C4-2B (cell line): ENCODE measurements around the gene MAVS.
"Not testable (repeated sequence)": the region's sequence is repeated elsewhere in the genome, so short reads cannot be mapped to it uniquely, and the experiment has no call there.

Experiments used
- H3K27ac ChIP-seq: fragments of 450-650 bp; 2 replicates; pipeline ENCODE4 v1.5.1; 2017
- ZFX ChIP-seq: fragments of 450-650 bp; IDR thresholded peaks from 2 replicates; pipeline ENCODE4 v1.6.1; 2017
- TF ChIP-seq, protein P1 (sequence below): fragments of 450-650 bp; conservative IDR thresholded peaks from 2 replicates; pipeline ENCODE4 v1.5.1; 2017; ENCODE audit warnings: mild to moderate bottlenecking

Gene MAVS

DNA sequence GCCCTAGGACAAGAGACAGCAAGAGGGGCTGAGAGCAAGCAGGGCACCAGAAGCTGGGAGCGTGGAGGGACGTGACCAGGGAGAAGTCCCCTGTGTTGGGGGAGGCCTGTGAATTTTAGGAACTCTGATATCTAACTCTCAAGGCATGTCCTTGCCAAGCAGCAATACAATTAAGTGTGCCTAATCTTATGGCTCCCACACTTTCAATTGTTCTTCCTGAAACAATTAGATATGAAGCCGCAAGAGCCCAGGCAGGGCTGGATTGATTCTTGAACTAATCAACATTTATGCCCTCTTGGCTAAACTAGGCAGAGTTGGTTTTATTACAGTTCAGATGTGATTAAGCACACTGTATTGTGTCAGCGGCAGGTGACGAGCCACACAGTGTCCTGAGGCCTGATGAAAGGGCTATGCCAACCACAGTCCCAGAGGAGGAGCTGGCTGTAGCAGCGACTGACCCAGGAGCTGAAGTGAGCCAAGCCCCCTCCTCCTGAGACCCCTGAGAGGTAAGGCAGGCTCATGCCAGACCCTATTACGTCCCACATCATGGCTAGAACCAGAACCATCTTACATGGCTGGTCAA lies 4.2 kb upstream of the MAVS start:
- TF ChIP-seq, protein P1, sequence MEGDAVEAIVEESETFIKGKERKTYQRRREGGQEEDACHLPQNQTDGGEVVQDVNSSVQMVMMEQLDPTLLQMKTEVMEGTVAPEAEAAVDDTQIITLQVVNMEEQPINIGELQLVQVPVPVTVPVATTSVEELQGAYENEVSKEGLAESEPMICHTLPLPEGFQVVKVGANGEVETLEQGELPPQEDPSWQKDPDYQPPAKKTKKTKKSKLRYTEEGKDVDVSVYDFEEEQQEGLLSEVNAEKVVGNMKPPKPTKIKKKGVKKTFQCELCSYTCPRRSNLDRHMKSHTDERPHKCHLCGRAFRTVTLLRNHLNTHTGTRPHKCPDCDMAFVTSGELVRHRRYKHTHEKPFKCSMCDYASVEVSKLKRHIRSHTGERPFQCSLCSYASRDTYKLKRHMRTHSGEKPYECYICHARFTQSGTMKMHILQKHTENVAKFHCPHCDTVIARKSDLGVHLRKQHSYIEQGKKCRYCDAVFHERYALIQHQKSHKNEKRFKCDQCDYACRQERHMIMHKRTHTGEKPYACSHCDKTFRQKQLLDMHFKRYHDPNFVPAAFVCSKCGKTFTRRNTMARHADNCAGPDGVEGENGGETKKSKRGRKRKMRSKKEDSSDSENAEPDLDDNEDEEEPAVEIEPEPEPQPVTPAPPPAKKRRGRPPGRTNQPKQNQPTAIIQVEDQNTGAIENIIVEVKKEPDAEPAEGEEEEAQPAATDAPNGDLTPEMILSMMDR, result no peak
- TF ChIP-seq ZFX, result no peak
- no peak overlapping the region for H3K27ac ChIP-seq

DNA sequence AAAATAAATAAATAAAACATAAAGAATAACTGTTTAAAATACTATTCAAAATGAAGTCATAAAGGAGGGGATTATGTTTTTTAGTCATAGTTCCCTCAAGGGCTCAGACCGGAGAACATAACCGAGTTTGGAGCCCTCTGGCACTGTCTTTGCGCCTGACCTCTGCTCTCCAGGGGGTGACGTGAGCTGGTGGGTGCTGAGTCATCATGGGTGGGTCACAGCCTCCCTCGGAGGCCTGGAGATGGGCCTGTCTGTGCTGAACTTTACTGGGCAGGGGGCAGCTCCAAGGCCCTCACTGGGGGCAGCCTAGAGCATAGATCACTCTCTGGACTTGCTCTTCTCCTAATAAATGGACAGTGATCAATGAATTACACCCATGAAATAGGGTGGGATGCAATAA lies 3.1 kb upstream of the MAVS start:
- TF ChIP-seq, protein P1, result no peak
- no peak for TF ChIP-seq ZFX
- H3K27ac ChIP-seq, result no peak overlapping the region

DNA sequence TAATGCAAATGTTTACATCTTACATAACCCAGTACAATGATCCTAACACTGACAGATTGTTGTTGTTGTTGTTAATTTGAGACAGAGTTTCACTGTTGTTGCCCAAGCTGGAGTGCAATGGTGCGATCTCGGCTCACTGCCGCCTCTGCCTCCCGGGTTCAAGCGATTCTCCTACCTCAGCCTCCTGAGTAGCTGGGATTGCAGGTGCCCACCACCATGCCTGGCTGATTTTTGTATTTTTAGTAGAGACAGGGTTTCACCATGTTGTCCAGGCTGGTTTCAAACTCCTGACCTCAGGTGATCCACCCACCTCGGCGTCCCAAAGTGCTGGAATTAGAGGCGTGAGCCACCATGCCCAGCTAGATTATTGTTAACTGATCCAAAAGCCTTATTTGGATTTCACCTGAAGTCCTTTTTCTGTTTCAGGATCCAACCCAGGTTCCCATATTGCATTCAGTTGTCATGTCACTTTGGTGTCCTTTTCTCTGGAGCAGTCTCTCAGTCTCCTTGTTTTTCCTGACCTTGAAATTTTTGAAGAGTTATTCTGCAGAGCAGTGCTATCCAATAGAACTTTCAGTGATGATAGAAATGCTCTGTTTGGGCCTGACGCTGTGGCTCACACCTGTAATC lies 2.5 kb upstream of the MAVS start:
- not testable (repeated sequence) for H3K27ac ChIP-seq

DNA sequence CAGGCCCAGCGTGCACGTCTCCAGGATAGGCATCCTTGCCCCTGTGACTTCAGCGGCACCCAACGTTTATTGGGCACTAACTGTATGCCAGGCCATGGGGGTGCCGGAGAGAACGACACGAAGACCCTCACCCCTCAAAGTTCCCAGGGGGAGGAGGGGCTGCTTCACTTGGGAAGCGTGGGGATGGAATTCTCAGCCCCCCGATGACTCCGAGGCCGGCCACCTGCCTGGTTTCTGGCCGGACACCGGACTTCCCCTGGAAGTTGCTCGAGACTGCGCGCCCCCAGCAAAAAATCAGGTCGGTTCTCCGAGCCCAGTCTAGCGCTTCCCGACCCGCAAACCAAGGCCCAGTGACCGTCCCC lies 275 bp upstream of the MAVS start:
- TF ChIP-seq ZFX, result no peak
- TF ChIP-seq, protein P1, result no peak
- peak overlapping the region; percentile 97 for H3K27ac ChIP-seq

DNA sequence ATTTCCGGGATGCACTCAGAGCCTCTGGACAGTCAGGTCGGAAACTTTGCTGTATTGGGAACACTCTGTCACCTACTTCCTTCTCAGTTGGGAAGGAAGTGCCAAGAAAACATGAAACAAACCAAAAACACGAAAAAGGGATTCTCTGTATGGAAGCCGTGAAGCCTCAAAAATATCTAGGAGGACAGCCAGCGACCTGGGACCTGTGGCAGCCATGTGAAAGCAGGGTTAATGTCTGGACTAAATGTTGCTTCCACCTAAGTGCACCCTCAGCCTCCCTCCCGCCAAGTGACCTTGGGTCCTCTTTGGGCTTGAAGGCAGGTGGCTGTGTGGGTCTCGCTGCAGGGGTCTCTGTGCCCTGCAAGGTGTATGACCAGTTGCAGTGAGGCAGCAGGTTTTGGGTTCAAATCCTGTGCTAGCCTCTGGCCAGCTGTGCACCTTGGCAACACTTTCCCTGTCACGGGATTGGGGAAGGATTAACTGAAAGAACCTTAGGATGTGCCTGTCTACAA lies 851 bp downstream of the MAVS start:
- TF ChIP-seq, protein P1, result no peak
- peak overlapping the region; percentile 97 for H3K27ac ChIP-seq

DNA sequence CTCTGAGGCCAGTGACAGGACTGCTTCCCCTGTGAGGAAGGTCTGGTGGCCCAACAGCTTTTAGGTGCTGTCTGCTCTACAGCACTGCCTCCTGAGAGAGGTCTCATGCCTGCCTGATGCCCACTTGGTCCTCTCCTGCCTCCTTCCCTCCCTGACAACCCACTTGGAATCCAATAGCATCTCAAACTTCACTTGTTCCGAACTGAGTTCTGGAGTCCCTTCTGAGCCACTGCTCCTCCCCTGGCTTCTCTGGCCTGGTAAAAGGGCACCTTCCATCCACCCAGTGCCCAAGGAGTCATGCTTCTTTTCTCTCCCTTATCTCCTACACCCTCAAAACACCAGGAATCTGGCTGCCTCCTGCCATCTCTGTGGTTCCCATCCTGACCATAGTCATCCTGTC lies 1.9 kb downstream of the MAVS start:
- no peak overlapping the region for H3K27ac ChIP-seq
- TF ChIP-seq, protein P1, result no peak
- TF ChIP-seq ZFX, result no peak

DNA sequence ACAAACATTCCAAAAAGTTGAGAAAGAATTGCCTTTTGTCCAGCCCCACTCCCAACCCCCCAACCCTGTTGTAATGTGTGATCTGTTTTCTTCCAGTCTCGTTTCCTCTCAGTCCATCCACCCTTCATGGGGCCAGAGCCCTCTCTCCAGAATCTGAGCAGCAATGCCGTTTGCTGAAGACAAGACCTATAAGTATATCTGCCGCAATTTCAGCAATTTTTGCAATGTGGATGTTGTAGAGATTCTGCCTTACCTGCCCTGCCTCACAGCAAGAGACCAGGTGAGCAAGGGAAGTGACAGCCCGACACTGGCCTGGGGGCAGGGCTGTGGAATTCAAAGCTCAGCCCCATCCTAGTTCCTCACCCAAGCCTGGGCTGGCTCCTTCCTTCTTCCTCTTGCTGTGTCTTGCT lies 7.8 kb downstream of the MAVS start:
- H3K27ac ChIP-seq, result no peak overlapping the region
- TF ChIP-seq, protein P1, result no peak
- TF ChIP-seq ZFX, result no peak

DNA sequence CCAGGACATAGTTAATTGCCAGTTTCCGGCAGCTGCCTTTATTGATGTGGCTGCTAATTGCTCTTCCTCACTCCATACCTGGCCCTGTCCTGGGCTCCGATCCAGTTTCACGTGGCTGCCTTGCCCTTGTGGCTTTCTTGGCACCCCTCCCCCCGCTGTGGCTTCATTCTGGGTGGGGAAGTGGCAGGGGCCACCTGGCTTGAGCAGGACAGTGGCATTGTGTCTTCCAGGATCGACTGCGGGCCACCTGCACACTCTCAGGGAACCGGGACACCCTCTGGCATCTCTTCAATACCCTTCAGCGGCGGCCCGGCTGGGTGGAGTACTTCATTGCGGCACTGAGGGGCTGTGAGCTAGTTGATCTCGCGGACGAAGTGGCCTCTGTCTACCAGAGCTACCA lies 10.8 kb downstream of the MAVS start:
- TF ChIP-seq, protein P1, result no peak
- no peak for TF ChIP-seq ZFX
- no peak overlapping the region for H3K27ac ChIP-seq
